Measurements from ENCODE around the gene C13orf46.

DNA sequence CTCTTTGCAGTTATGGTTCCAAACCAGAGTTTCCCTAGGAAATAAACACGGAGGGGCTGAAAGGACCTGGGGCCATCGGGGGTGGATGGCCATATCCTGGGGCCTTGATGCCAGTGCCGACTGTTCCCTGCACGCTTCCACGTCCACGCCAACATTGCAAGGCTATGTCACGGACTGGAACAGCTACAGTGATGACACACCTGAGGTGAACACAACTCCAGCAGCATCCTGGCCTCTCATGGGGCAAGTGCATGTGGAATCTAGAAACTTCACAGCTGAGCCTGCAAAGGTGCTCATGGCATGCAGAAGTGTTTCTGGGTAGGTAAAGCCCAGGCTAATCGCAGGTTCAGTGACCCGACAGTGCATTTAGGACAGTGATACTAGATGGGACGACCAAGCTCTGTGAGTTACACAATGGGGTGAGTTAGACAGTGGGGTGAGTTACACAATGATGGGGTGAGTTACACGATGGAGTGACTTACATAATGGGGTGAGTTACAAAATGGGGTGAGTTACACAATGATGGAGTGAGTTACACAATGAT, 58.0 kb downstream of the C13orf46 start:
- TF ChIP-seq, protein P1, sequence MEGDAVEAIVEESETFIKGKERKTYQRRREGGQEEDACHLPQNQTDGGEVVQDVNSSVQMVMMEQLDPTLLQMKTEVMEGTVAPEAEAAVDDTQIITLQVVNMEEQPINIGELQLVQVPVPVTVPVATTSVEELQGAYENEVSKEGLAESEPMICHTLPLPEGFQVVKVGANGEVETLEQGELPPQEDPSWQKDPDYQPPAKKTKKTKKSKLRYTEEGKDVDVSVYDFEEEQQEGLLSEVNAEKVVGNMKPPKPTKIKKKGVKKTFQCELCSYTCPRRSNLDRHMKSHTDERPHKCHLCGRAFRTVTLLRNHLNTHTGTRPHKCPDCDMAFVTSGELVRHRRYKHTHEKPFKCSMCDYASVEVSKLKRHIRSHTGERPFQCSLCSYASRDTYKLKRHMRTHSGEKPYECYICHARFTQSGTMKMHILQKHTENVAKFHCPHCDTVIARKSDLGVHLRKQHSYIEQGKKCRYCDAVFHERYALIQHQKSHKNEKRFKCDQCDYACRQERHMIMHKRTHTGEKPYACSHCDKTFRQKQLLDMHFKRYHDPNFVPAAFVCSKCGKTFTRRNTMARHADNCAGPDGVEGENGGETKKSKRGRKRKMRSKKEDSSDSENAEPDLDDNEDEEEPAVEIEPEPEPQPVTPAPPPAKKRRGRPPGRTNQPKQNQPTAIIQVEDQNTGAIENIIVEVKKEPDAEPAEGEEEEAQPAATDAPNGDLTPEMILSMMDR (IDR thresholded peaks at IDR 0.05), result no peak
- TF ChIP-seq EZH2 (IDR thresholded peaks at IDR 0.05; ENCODE audit: borderline replicate concordance, insufficient read depth, low read depth, low read length, poor library complexity, severe bottlenecking), result no peak

Data from B cell (primary cell).